CD4-positive, alpha-beta T cell treated with Interleukin-15 for 4 hours (primary cell): ENCODE results near the gene NLGN4X.

Experiments
- DNase-seq: peaks from one replicate; pipeline ENCODE4 v3.0.0-alpha.2; 2020; ENCODE audit warnings: low spot score

NLGN4X gene

DNA sequence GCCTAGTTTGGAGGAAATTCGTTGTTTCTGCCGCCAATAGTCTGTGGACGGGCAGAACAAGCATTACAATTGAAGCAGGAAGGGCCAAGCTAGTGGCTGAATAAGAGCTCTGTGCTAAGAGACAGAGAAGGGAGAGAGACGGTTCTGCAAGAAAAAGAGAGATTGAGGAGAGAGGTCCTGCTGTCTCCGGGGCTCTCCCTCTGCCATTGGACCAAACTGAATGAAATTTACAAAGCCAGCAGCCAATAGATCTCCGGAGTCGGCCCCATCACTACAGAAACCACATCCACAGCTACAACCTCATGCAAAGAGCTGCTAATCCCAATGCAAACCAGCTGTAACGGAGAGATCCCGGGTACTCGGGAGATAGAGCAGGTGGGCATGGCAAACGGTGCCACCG is at the start of gene NLGN4X:
NLGN4X (minus strand) TSS at position 148 of the 400 bp plus-strand sequence. CDS start 77,401 bp downstream, outside the sequence.
- no peak for DNase-seq

DNA sequence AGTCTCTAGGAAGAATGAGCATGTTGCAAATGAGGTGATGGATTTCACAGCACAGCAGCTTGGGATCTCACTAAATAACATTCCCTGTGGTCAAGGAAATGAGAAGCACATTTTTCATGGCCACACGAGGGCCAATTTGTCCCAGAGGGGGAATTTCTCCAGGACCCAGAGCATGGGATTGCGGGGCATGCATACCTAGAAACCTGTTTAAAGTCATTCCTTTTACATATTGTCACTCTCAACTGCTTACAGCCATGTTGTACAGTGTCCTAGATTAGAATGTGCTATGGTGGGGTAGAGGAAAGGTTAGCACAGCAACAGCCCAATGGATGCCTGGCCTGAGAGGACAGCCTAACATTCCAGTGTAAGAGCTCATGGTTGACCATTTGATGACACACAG is 37.4 kb upstream of the NLGN4X start:
- no peak for DNase-seq

- DNase-seq = no peak
These were observed 34.3 kb upstream of the NLGN4X start for GRCh38 chrX:6262959-6263358.

DNA sequence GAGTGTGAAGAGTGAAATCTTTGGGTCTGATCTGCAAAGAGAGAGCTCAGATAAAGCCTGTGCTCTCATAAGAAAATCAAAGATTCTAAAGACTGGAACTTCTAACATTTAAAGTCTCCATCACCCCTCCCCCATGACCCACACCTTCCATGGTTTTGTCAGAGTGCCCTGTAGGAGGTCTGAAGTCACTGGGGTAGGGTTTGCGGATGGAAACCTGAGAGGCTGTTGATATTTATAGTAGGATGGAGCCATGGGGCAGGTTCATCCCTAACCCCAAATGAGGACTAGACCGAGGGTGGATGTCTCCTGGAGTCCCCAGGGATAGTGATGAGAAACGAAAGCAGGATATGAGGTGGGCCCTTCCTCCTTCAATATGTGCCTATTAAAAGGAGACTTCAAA is 28.4 kb upstream of the NLGN4X start:
- no peak for DNase-seq

DNA sequence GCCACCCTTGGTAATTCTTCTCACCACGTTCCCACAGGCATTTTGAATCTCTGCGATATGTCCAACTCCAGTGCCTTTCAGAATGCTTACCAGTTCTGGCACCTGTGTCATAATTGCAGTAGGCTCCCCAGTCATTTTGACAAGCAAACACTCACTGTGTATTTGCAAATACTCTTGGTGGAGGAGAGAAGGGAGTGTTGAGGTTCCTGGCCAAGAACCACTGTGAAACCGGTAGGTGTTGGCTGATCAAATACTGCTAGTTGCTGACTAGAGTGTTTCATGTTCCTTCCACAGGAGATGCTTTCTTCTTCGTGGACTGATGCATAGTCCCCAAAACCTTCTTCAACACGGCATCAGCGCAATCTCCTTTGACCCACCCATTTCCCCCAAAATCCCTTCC is 16.0 kb upstream of the NLGN4X start:
- no peak for DNase-seq

- no peak for DNase-seq
These were observed 9.9 kb upstream of the NLGN4X start for GRCh38 chrX:6238576-6238975.

GRCh38 chrX:6227935-6228334 is 732 bp downstream of the NLGN4X start:
- no peak for DNase-seq

DNA sequence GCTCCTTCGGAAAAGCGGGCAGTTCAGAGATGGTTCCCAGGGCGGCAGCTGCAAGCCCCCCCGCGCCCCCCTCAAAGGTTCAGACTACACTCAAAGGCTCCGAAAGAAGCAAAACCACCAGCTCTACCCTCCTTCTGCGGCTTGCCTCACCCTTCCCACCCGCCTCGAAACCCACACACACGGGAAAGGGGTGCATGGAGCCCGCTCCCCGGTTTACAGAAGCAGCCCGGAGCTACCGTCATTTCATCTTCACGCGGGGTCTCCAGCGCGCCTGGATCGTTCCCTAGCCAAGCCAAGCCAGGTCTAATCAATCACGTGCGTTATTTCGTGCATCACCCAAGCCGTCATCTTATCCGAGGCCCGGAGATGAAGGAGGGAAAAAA is 1.2 kb downstream of the NLGN4X start:
- DNase-seq = no peak

- no peak for DNase-seq
These were observed 1.8 kb downstream of the NLGN4X start for GRCh38 chrX:6226596-6227452.

DNA sequence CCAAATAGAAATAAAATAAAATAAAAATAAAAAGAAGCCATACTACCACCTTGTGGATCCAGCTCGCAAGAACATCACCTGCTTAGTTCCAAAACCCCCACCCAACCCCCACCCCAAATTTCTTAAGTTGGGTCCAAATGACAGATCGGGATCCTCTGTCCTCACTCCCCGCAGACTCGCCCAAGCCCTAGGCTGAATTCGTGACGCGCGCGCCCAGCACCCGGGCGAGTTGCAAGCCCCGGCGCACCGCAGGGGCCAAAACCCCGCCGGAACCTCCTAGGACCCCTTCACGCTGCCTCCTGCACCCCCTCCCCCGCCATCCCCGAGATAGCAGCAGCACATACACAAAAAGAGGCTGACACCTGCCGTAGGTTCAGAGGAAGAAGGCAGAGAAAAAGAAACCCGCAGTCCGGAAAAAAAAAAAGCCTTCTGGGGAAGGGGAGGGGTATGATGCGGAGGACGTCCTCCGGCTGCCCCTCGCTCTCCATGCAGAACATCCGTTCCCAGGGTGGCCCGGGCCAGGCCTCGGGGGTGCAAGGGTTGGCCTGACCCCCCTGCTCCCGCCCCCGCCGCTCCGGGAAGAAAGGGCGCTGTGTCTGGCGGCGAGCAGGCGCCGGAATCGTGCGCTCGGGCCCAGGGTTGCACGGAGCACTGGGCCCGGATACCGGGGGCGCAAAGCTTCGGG is 2.6 kb downstream of the NLGN4X start:
- DNase-seq = no peak

DNA sequence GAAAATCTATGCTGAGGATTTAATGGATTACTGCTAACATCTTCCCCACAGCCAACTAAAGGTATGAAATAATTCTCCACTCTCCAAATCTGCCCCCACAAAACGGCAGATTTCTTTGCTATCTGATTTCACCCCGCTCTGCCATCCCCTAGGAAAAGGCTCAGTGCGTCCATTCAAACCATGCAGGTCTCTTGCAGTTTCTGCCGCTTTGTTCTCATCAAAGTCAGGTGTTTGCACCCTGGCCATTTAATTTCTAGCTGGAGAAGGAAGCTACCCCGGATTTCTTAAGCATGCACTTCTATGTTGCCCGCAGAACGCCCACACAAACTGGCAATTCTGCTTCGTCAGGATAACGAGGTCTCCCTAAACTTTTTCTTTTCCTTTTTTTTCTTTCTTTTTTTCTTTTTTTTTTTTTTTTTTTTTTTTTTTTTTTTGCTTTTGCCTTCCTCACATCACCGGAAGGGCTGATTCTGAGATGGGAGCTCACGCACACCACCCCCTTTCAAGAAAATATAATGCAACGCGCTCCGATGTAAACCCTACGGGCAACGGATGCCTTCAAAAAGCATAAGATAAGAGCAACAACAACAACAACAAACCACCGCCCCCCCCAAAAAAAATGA is 3.3 kb downstream of the NLGN4X start:
- DNase-seq = no peak

DNA sequence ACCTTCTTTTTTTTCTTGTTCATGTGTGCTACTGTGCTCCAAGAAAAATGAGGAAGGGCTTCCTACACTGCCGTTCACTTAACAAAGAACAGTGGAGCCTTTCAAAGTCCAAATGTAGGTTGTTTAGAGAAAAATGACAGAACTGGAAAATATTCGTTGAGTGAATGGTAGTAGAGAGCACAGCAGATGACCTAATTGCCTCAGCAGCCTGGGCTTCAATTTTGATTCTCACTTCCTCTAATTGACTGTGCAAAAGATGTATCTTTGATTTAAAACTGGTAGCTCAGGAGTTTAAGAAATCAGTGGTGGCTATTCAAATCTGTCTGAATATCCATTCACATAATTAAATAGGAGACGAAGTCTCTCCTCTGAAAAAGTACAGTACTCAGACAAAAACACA is 5.2 kb downstream of the NLGN4X start:
- no peak for DNase-seq

GRCh38 chrX:6210230-6210629 is 18.4 kb downstream of the NLGN4X start:
- DNase-seq = no peak

DNA sequence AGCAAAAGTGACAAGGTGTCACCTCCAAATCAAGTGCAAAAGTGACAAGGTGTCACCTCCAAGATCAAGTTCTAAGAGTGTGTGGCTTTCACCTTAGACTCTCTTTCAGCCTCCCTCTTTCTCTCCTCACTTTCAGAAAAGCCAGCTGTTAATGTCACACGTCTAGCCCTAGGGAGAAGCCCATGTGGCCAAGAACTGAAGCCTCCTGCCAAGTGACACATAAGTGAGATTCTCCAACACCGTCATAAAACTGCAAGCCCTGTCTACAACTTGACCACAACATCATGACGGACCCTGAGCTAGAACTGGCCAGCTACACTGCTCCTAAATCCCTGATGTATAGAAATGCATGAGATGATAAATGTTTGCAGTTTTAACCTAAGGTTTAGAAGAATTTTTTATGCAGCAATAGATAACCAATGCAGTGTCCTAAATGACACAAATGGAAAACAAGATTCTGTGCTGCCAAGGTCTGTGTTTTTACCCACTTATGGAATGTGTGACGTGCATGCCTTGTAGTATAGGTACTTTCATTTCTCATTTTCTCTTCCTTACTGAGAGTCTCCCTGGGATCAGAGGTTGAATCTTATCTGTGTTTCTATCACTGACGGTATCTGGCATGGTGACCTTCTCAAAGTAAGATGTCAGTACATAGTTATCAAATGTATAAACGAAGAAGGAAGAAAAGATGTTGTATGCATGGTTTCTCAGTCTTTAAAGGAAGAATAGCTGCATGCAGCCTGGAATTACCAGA is 25.0 kb downstream of the NLGN4X start:
- DNase-seq = no peak

DNA sequence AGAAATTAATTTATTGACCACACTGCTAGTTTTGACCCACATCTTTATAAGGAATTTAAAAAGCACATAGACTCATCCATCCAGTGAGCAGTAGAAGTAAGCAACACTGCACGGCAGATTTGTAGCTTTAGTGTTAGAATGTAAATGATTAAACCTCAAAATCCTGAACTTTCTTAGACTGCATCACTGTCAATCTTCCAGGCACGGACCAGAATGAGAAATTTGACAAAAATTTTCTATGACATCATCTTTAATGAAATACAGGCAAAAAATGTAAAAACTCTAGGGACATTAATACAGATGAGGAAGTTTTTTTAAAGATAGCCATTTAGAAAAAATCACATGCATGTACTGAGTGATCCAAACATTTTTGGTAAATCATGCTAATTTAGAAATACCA is 29.2 kb downstream of the NLGN4X start:
- no peak for DNase-seq

DNA sequence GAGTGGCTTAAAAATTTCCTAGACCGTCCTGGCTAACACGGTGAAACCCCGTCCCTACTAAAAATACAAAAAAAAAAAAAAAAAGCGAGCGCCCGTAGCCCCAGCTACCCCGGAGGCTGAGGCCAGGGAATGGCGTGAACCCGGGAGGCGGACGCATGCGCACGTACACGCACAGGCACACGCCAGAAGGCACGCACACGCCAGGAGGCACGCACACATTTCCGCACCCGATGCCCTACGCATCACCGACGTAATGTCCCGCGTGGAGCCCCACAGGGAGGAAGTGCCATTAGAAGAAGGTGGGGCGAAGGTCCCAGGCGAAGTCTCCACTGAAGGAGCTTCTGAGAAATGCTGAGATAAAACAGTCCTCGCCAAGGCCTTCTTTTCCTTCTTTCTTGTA is 41.4 kb downstream of the NLGN4X start:
- no peak for DNase-seq

DNA sequence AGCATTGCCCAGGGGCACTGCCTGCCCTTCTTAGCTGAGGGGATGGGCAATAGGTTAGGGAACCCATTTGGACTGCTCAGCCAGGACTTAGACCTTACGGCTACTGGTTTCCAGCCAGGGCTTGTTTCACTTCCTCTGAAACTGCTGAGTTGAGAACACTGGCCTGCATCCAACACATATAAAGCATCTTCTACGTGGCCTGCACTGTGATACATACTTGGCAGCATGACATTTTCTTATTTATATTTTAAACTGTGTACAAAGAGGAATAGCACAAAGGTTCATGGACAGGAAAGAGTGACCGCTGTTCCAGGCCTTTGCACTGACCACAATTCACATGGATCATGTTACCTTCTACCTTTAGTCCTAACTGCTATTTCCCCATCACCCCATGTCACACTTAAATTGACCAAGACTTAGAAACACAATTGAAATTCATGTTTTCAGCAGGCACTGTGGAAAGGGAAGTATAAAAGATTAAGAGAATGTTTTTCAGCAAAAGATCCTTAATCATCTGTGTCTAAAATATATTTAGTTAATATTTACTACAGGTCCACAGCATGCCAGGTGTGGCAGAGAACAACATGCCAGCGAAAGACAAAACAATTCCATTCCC is 43.7 kb downstream of the NLGN4X start:
- no peak for DNase-seq

DNA sequence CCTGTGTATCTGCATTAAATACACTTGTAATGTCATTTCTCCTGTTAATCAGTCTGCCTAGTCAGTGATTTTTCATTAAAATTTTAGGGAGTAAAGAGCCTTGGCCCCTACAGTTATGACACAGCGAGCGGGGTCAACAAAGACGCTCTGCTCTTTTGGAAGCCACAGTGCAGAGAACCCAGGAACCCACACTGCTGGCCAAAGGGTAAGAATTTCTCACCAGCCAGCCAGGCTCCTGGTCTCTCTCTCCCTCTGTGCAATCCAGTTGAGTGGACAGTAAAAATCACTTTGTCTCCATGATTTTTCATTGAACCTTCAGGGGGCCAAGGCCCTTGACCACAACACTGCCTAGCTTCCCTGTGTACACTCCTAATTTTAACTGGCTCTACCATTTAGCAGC is 52.8 kb downstream of the NLGN4X start:
- DNase-seq = no peak

- no peak for DNase-seq
These were observed 58.2 kb downstream of the NLGN4X start for GRCh38 chrX:6170424-6170823.

GRCh38 chrX:6169407-6169806 is 59.3 kb downstream of the NLGN4X start:
- no peak for DNase-seq

DNA sequence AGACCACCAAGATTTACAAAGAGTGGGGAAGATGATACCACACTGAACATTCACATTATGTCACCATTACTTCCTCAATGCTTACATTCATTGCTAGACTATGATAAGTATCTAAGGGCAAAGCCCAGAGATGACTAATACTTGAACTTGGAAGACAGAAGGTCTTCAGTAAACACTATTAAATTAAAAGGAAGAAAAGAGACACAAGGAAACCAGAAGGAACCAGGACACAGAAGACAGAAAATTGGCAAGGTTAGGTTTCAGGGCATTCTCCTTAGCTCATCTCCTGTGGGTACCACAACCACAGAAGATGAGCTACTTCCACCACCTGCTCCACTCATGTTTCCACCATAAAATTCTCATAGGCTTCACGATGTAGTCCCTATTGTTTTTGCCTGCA is 64.9 kb downstream of the NLGN4X start:
- no peak for DNase-seq

DNA sequence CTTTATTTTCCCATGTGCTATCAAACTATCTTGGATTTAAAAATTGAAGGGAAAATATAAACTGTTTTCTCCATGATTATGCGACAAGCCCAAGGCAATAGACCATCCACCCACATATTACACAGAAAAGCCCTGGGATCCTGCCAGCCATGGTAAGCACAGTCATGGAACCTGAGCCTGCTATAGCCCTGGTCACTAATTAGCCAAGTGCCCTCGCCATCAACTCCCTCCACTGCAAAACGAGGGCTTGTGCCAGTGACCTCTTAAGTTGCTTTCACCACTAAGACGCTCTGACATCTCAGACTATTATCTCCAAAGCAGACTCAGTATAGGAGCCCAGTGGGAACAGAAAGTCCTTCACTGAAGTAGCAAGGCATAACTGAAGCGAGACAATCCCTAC is 69.2 kb downstream of the NLGN4X start:
- DNase-seq = no peak
